Astrocyte (in vitro differentiated cells and primary cell): ENCODE measurements around the gene CDC45. TPM values are rescaled to one million over a fixed set of nuclear protein-coding genes. Genes with fewer than 3 reads are reported as not detected.

Experiments
- DNase-seq: peaks from one replicate; pipeline ENCODE4 v3.0.0-alpha.2; 2010; ENCODE audit warnings: low read depth
- FAIRE-seq: peaks from 2 replicates; lab custom pipeline; 2011; peaks lifted over from hg19 to GRCh38; lab: Jason Lieb, UNC
- H2AFZ ChIP-seq: 2 replicates; pipeline ENCODE4 v1.6.0; 2012; ENCODE audit warnings: low read depth, low read length, inconsistent platforms
- H3K27ac ChIP-seq: 2 replicates; pipeline ENCODE4 v1.5.1; 2011; ENCODE audit warnings: low read depth, low read length, inconsistent platforms
- H3K27me3 ChIP-seq: 2 replicates; pipeline ENCODE4 v1.6.0; 2011; ENCODE audit warnings: low read length, inconsistent platforms; ENCODE audit not compliant: insufficient read depth
- H3K36me3 ChIP-seq: 2 replicates; pipeline ENCODE4 v1.5.1; 2011; ENCODE audit warnings: low read length, inconsistent platforms; ENCODE audit not compliant: insufficient read depth
- H3K4me1 ChIP-seq: 2 replicates; pipeline ENCODE4 v1.5.1; 2011; ENCODE audit warnings: low read length, inconsistent platforms; ENCODE audit not compliant: insufficient read depth
- H3K4me2 ChIP-seq: 2 replicates; pipeline ENCODE4 v1.6.0; 2012; ENCODE audit warnings: low read length, inconsistent platforms
- H3K4me3 ChIP-seq: 2 replicates; pipeline ENCODE4 v1.5.1; 2011; ENCODE audit warnings: low read depth, mild to moderate bottlenecking, low read length, inconsistent platforms; ENCODE audit not compliant: insufficient read depth
- H3K79me2 ChIP-seq: 2 replicates; pipeline ENCODE4 v1.6.0; 2012; ENCODE audit warnings: mild to moderate bottlenecking, low read length, inconsistent platforms; ENCODE audit not compliant: insufficient read depth
- H3K9ac ChIP-seq: 2 replicates; pipeline ENCODE4 v1.6.0; 2012; ENCODE audit warnings: mild to moderate bottlenecking, low read length, inconsistent platforms
- H3K9me3 ChIP-seq: 2 replicates; pipeline ENCODE4 v1.5.1; 2012; ENCODE audit warnings: low read depth, mild to moderate bottlenecking, low read length, inconsistent platforms; ENCODE audit not compliant: insufficient read depth
- H4K20me1 ChIP-seq: 2 replicates; pipeline ENCODE4 v1.6.0; 2012; ENCODE audit warnings: low read length, inconsistent platforms; ENCODE audit not compliant: insufficient read depth
- H3K27ac Mint-ChIP-seq: one replicate; pipeline ENCODE4 v1.8.0; 2021; ENCODE audit warnings: mild to moderate bottlenecking, mixed read lengths; ENCODE audit not compliant: unreplicated experiment
- H3K27me3 Mint-ChIP-seq: one replicate; pipeline ENCODE4 v1.8.0; 2021; ENCODE audit warnings: low read depth, mixed read lengths; ENCODE audit not compliant: unreplicated experiment
- H3K36me3 Mint-ChIP-seq: one replicate; pipeline ENCODE4 v1.8.0; 2021; ENCODE audit warnings: low read depth, mixed read lengths; ENCODE audit not compliant: unreplicated experiment
- H3K4me1 Mint-ChIP-seq: one replicate; pipeline ENCODE4 v1.8.0; 2021; ENCODE audit warnings: low read depth, mixed read lengths; ENCODE audit not compliant: unreplicated experiment
- H3K4me3 Mint-ChIP-seq: one replicate; pipeline ENCODE4 v1.8.0; 2021; ENCODE audit warnings: mild to moderate bottlenecking, moderate library complexity, mixed read lengths; ENCODE audit not compliant: unreplicated experiment
- H3K9me3 Mint-ChIP-seq: one replicate; pipeline ENCODE4 v1.8.0; 2021; ENCODE audit warnings: mild to moderate bottlenecking, mixed read lengths; ENCODE audit not compliant: unreplicated experiment
- EZH2 ChIP-seq: IDR thresholded peaks from 2 replicates; pipeline ENCODE4 v1.6.1; 2012; ENCODE audit warnings: mild to moderate bottlenecking, low read length, inconsistent platforms; ENCODE audit not compliant: insufficient read depth
- total RNA-seq: library from RNA; stranded (reverse); gene quantifications from 2 replicates; pipeline ENCODE4 v1.2.1, GENCODE V29; 2021
- TF ChIP-seq, protein P1 (sequence below): IDR thresholded peaks from 2 replicates; pipeline ENCODE4 v1.5.1; 2011; ENCODE audit warnings: low read depth, mild to moderate bottlenecking, inconsistent platforms, low read length, moderate library complexity; ENCODE audit not compliant: insufficient read depth

CDC45 gene
- total RNA-seq, 1 donor from 2014 or later, result 2.1 TPM

DNA sequence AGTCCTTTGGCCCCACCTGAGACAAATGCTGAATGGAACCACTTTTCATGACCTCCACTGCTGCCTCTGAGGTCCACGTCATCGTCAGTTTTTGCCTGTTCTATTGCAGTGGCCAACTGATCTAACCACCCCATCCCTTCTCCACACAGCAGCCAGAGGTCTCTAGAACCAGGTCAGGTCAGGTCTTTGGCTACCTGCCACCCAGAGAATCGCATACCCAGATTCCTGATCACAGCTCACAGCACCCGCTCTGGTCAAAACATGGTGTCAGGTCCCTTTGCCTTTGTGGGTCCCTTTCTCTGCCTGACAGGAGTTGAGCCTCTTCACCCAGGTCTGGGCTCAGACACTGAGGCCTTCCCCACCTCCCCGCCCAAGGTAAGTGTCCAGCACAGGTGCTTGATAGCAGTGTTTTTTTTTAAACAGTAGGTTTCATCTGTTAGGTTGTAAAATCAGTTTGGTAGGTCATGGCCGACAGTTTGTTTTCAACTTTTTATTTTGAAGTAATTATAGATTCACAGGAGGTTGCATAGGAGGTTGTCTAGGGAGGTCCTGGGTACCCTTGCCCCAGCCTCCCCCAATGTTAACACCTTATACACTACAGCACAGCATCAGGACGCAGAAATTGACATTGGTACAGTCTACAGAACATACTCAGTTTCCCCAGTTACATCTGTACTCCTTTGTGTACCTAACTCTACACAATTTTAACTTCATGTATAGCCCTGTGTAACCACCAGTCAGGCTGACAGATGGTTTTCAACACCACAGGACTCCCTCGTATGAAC, 39.1 kb upstream of the CDC45 start:
- Mint-ChIP-seq H3K27me3 (no peaks in the 10 kb centered on the region), H3K9me3 (no peaks in the 10 kb centered on the region), H3K4me1 (peaks cover 2% of the 10 kb centered on the region), H3K36me3 (peaks cover 7% of the 10 kb centered on the region), H3K4me3 (no peak overlapping the region), H3K27ac (no peak overlapping the region)
- no peak for FAIRE-seq
- Histone ChIP-seq H3K9me3 (no peaks in the 10 kb centered on the region), H3K27me3 (no peaks in the 10 kb centered on the region), H4K20me1 (peaks cover 48% of the 10 kb centered on the region), H3K4me3 (no peak overlapping the region), H3K27ac (no peak overlapping the region), H3K9ac (no peak overlapping the region), H3K4me2 (no peak overlapping the region), H3K79me2 (peaks cover 62% of the 10 kb centered on the region), H3K36me3 (peaks cover 9% of the 10 kb centered on the region), H3K4me1 (peaks cover 4% of the 10 kb centered on the region), H2AFZ (no peak overlapping the region)
- TF ChIP-seq, protein P1, sequence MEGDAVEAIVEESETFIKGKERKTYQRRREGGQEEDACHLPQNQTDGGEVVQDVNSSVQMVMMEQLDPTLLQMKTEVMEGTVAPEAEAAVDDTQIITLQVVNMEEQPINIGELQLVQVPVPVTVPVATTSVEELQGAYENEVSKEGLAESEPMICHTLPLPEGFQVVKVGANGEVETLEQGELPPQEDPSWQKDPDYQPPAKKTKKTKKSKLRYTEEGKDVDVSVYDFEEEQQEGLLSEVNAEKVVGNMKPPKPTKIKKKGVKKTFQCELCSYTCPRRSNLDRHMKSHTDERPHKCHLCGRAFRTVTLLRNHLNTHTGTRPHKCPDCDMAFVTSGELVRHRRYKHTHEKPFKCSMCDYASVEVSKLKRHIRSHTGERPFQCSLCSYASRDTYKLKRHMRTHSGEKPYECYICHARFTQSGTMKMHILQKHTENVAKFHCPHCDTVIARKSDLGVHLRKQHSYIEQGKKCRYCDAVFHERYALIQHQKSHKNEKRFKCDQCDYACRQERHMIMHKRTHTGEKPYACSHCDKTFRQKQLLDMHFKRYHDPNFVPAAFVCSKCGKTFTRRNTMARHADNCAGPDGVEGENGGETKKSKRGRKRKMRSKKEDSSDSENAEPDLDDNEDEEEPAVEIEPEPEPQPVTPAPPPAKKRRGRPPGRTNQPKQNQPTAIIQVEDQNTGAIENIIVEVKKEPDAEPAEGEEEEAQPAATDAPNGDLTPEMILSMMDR, result no peak
- TF ChIP-seq EZH2, result no peak
- no peak for DNase-seq

DNA sequence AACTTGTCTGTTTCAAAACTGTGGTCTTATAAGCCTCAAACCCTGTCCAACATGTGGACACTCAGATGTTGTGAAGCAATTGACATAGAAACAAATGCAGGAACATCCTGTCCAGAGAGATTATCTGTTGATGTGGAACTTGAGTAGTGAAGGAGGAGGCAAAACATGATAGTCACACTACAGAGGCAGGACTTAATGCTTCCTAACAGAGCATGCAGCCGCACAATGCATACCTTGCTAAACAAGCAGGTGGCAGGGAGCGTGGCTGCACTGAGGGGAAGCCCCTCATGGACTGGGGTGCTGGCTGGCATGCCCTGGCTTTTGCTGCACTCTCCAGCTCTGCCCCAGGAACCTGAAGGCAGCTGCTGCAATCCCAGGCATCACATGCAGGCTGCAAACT, 37.6 kb upstream of the CDC45 start:
- DNase-seq, result no peak
- H3K9me3 Mint-ChIP-seq, result no peaks in the 10 kb centered on the region
- H3K9ac ChIP-seq, result no peak overlapping the region
- no peak overlapping the region for H3K4me3 ChIP-seq
- H2AFZ ChIP-seq, result no peak overlapping the region
- no peaks in the 10 kb centered on the region for H3K9me3 ChIP-seq
- H3K27ac Mint-ChIP-seq, result no peak overlapping the region
- H3K4me2 ChIP-seq, result no peak overlapping the region
- H3K79me2 ChIP-seq, result peaks cover 75% of the 10 kb centered on the region
- no peaks in the 10 kb centered on the region for H3K27me3 ChIP-seq
- TF ChIP-seq EZH2, result no peak
- TF ChIP-seq, protein P1, result no peak
- peaks cover 6% of the 10 kb centered on the region for H3K36me3 ChIP-seq
- peaks cover 10% of the 10 kb centered on the region for H3K4me1 Mint-ChIP-seq
- H3K27ac ChIP-seq, result no peak overlapping the region
- peaks cover 7% of the 10 kb centered on the region for H3K36me3 Mint-ChIP-seq
- peaks cover 57% of the 10 kb centered on the region for H4K20me1 ChIP-seq
- H3K27me3 Mint-ChIP-seq, result no peaks in the 10 kb centered on the region
- no peak for FAIRE-seq
- H3K4me3 Mint-ChIP-seq, result no peak overlapping the region
- H3K4me1 ChIP-seq, result peaks cover 7% of the 10 kb centered on the region
